ENCODE data around the gene CFHR5. TPM values are rescaled to one million over a fixed set of nuclear protein-coding genes. Genes with fewer than 3 reads are reported as not detected.

The CFHR5 gene
- total and polyA plus RNA-seq, 2 of the 4 experiments (the other 2 are of a cell fraction) = not detected

DNA sequence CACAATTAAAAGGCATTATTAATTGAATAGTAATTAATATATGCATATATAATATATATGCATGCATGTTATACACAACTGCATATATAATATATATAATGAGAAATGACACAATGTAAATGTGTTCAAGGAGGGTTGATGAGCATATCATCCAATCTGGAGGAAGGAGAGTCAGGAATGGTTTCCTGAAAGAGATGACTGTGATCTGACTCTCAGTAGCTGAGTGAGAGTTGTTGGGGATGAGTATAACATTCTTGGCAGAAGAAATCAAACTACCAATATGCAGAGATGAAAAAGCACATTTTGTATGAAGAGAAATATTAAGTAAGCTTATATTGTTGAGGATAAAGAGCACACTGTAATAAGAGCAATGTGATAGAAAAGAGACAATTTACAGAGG lies 52.4 kb downstream of the CFHR5 start:
- no peak overlapping the region for H2AFZ ChIP-seq (replicated peaks; ENCODE audit: low read length, poor library complexity)
- no TSS peak for BruUV-seq (replicated peaks)
- H3K4ac ChIP-seq (ENCODE audit: low read depth, low read length) = no peak overlapping the region
- POLR2A ChIA-PET (ENCODE audit: unreplicated experiment) = no interaction called here
- H2BK5ac ChIP-seq (ENCODE audit: low read depth, low read length, poor library complexity, severe bottlenecking) = no peak overlapping the region
- no peak overlapping the region for H4K5ac ChIP-seq (ENCODE audit: low read depth, low read length)
- H3K4me2 ChIP-seq (ENCODE audit: low read depth, low read length) = no peak overlapping the region
- no peak overlapping the region for H3K9ac ChIP-seq (ENCODE audit: low read depth, low read length)
- H4K91ac ChIP-seq (ENCODE audit: insufficient read depth, low read depth, low read length) = no peak overlapping the region
- H4K8ac ChIP-seq (ENCODE audit: low read depth in 2 of 2, low read length in 2 of 2) = no peak overlapping the region
- H3K27ac ChIP-seq (ENCODE audit: insufficient read depth, low read length) = no peak overlapping the region
- no peak overlapping the region for H2BK120ac ChIP-seq (ENCODE audit: low read depth, low read length)
- H4K20me1 ChIP-seq (ENCODE audit: insufficient read depth, low read length) = no peaks in the 10 kb centered on the region
- no peak for TF ChIP-seq RFX5 (IDR thresholded peaks at IDR 0.05; ENCODE audit: low read depth, low read length)
- TF ChIP-seq BHLHE40 (IDR thresholded peaks at IDR 0.05; ENCODE audit: low read depth, low read length) = no peak
- no peak overlapping the region for H3K56ac ChIP-seq (ENCODE audit: extremely low read depth, insufficient read depth, low read length)
- no peaks in the 10 kb centered on the region for H3K9me3 ChIP-seq (ENCODE audit: control insufficient read depth, insufficient read depth, low read length)
- H3K36me3 ChIP-seq (ENCODE audit: control insufficient read depth, insufficient read depth, low read length) = no peaks in the 10 kb centered on the region
- H2AK9ac ChIP-seq (replicated peaks; ENCODE audit: low read depth, low read length, poor library complexity) = no peak overlapping the region
- DNase-seq = peak; percentile 43
- no peak overlapping the region for H3K4me3 ChIP-seq (ENCODE audit: insufficient read depth, low read depth, low read length)
- H3K23ac ChIP-seq (ENCODE audit: low read depth, low read length) = no peak overlapping the region
- no peak overlapping the region for H3K14ac ChIP-seq (replicated peaks; ENCODE audit: low read depth, low read length)
- H3K79me1 ChIP-seq (ENCODE audit: low read depth in 1 of 2, low read length in 2 of 2) = no peaks in the 10 kb centered on the region
- in situ Hi-C loops (cut with MboI; ENCODE audit: low sequenced_read_pairs) = no loop called here
- CTCF ChIA-PET = no interaction called here
- no peak for ATAC-seq (ENCODE audit: low read depth)
- no peak overlapping the region for H2BK15ac ChIP-seq (ENCODE audit: low read depth, low read length)
- dilution Hi-C loops (cut with HindIII; ENCODE audit: low sequenced_read_pairs, unreplicated experiment) = no loop called here
- H3K27me3 ChIP-seq (ENCODE audit: control insufficient read depth, insufficient read depth, low read length) = no peaks in the 10 kb centered on the region
- peaks cover 2% of the 10 kb centered on the region; the same call in 1 of the 2 replicates for H3K4me1 ChIP-seq (ENCODE audit: control insufficient read depth, insufficient read depth, low read length)
- H2AK5ac ChIP-seq (ENCODE audit: low read depth, low read length) = no peak overlapping the region
- no peaks in the 10 kb centered on the region for H3K9me1 ChIP-seq (ENCODE audit: insufficient read depth, low read length)
- no peak overlapping the region for H2BK20ac ChIP-seq (ENCODE audit: low read depth, low read length)
- H3K18ac ChIP-seq (ENCODE audit: low read depth, low read length) = no peak overlapping the region
- intact Hi-C loops (cut with micrococcal nuclease) = no loop called here
